Lung microvascular endothelial cell (primary cell): ENCODE data around the gene RGL1. TPM values are rescaled to one million over a fixed set of nuclear protein-coding genes. Genes with fewer than 3 reads are reported as not detected.
"Not testable (repeated sequence)": the region's sequence is repeated elsewhere in the genome, so short reads cannot be mapped to it uniquely, and the experiment has no call there.

Experiments
- DNase-seq, 2 donors: peaks; one replicate each; pipeline versions ENCODE4 v3.0.0 to v3.0.0-alpha.2; 2010; ENCODE audit warnings: low read depth in 2 of 2
- total RNA-seq: library from RNA; depleted of rRNA; stranded (reverse); fragments of >200 nt; gene quantifications from 2 replicates; pipeline ENCODE4 v1.2.1, GENCODE V29; 2014

The RGL1 gene
- 16.1 and 19.8 TPM in 2 replicates for total RNA-seq

DNA sequence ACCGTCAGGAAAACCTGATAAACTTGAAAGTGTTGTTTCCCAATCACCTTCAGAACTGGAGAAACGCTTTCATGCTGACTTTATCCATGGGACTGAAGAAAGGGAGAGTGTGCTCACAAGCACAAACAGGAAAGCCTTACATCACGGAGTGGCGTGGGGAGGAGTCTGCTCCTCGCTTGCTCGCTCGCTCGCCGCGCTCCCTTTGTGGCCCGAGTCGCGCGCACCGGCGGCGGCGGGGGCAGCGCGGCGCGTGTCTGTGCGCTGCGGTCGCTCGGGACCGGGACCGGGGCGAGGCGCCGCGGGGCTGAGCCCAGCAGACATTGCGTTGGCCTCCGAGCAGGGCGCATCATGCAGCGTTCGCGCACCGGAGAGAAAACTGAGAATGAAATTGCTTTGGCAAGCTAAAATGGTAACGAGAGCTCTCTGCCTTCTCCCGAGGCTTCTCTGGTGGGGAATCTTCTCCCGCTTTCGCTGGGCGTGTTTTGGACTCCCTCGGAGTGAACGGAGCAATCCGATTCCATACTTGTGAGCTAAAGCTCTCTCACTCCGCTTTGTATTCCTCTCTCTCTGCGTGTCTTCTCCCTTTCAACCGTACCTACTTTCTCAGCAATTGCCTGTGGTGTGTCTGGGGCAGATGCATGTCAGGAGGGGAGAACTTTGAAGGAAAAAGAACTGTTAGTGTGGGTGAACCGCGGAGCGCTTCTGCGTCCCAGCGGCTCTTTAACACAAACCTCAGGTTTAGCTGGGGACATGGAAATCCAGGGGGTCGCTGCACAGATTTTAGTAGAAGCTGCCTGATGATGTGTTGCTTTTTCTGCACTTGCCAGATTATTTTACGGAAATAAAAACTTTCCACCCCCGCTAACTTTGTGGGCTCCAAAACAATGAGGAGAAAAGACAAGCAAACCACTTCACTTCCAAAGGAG, at the start of gene RGL1:
Gene RGL1 (plus strand): TSS at position 205 of the 926 bp plus-strand sequence. CDS start 178 bp downstream, at position 383.
- peak; percentile 84 to 89 for DNase-seq

DNA sequence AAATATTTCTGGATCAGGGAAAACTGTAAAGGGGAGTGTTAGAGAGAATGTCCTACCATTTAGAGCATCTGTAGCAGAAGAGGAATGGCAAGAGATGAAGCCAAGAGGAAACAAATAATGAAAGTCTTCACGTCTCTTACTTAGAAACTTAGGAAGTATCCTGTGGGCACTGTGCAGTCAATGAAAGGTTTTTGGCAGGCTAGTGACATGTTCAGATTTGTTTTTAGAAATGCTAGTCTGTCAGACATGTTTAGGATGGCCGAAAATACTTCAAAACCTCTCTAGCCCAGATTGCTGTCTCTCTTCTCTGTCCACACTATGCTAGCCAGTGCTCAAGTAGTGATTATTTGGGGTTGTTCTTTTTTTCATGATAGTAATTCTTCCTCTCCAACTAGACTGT, 48.6 kb upstream of the RGL1 start:
- no peak for DNase-seq

DNA sequence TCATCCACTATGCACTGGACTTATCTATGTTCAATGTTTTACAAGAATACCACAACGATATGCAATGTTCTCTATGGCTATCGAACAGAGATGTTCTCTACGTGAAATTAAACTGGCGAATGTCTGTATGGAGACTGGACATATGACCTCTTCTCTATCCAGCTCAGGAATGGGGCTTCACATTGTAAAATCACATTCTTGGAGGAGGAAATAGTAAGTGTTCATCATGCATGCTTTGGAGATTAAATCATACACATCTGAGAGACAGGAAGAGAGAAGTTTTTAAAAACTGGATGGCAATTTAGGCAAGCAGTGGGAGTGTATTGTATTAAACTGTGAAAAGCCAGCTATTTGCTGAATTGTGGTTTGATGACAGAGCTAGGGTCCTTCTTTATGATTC, 47.9 kb upstream of the RGL1 start:
- DNase-seq = peak; percentile 31 to 86

DNA sequence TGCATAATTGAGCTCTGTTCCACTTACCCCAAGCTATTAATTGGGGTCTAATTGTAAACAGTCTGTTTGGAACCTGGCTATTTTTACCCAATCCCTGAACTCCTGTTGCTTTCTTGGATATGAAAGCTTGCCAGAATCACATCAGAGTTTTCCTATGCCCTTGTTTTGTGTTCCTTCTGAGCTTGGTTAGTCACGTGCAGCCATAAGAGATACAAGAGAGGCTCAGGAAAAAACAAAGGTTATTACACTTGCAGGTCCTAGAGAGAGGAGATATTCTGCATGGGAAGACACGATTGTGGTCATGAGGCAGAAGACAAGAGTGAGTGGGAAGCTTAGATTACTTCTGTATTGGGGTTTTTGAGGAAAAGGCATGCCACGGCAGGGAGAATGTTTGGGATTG, 46.0 kb upstream of the RGL1 start:
- no peak for DNase-seq

DNA sequence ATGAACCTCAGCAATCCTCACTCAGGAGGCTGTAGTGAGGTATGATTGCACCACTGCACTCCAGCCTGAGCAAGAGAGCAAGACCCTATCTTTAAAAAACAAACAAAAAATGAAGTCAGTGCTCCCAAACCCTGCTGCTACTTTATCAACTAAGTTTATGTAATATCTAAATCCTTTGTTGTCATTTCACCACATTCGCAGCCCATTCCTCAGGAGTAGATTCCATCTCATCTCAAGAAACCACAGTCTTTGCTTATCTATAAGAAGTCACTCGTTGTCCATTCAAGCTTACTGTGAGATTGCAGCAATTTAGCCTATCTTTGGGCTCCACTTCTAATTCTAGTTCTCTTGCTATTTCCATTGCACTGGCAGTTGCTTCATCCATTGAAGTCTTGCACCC, 44.3 kb upstream of the RGL1 start:
- DNase-seq = no peak

DNA sequence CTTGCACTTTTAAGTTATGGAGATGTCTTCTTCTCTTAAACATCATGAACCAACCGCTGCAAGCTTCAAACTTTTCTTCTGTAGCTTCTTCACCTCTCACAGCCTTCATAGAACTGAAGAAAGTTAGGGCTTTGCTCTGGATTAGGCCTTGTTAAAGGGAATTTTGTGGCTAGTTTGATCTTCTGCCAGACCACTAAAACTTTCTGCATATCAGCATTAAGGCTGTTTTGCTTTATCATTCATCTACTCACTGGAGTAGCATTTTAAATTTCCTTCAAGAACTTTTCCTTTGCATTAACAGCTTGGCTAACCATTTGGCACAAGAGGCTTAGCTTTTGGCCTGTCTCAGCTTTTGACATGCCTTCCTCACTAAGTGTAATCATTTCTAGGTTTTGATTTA, 43.0 kb upstream of the RGL1 start:
- no peak for DNase-seq

DNA sequence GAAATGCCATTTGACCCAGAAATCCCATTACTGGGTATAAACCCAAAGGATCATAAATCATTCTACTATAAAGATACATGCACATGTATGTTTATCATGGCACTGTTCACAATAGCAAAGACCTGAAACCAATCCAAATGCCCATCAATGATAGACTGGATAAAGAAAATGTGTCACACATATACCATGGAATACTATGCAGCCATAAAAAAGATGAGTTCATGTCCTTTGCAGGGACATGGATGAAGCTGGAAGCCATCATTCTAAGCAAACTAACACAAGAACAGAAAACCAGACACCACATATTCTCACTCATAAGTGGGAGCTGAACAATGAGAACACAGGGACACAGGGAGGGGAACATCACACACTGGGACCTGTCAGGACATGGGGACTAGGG, 42.1 kb upstream of the RGL1 start:
- not testable (repeated sequence) for DNase-seq

DNA sequence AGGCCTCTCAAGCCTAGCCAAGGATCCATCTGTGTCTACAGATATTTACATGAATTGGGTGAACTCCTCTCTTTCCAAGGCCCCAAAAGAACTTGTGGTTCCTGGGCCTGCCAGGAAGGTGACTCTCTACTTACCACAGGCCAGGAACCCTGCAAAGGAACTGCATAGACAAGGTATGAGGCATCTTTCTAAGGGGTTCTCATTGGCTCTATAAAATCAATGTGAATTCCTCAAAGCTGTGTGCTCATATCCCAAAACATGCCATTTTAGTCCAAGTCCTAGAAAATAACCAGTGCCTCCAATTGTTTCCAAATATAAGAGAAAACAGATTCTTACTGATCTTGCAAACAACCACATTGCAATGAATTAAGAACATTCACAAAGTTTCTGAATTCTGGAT, 39.9 kb upstream of the RGL1 start:
- DNase-seq = no peak

DNA sequence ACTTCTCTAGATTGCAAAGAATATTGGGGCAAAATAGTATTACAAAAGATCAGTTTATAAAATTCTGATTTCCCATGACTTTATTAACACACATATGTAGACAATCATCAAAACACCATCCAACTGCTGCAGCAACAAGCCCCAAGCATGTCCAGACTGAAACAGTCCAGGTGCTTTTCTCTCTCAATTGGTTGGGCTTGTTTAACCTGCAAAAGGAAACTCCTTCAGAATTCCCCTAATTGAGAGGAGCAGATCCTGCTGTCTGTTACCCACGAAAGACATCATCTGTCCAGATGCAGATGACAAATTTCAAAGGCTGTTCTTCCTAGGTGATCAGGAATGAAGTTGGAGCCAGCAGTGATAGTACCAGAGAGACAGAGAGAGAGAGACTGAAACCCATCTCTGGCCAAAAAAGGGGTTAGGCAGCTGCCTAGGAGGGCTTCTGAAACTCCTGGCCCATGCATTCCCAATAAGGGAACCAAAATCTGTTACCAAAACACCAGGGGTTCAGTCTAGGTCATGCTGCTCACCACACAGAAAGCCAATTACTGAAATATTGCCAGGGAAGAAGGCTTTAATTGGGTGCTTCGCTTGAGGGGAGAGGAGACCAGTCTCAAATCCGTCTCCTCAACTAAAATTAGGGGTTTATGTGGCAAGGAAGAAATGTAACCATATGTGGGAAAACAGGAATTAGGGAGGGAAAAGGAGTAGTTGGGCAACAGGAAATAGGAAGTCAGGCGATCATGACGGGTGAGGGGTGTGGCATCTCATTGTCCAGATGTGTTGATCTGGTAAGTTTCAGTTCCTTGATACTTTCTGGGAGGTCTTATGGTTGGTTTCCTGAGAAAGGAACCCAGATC, 34.7 kb upstream of the RGL1 start:
- no peak for DNase-seq

DNA sequence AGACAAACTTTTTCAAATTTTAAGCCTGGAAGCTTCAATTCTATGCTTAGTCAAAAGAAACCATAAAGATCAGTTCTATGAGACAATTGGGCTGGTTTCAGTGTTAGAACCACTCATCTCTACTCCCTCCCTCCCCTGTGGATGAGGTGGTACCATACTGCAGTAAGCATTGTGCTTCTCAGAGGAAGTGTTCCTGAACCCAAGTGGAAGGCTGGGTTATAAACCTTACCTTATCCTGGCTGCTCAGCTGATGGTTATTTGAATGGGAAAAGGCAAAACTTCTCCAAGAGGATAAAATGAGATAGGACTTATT, 34.1 kb upstream of the RGL1 start:
- no peak for DNase-seq

DNA sequence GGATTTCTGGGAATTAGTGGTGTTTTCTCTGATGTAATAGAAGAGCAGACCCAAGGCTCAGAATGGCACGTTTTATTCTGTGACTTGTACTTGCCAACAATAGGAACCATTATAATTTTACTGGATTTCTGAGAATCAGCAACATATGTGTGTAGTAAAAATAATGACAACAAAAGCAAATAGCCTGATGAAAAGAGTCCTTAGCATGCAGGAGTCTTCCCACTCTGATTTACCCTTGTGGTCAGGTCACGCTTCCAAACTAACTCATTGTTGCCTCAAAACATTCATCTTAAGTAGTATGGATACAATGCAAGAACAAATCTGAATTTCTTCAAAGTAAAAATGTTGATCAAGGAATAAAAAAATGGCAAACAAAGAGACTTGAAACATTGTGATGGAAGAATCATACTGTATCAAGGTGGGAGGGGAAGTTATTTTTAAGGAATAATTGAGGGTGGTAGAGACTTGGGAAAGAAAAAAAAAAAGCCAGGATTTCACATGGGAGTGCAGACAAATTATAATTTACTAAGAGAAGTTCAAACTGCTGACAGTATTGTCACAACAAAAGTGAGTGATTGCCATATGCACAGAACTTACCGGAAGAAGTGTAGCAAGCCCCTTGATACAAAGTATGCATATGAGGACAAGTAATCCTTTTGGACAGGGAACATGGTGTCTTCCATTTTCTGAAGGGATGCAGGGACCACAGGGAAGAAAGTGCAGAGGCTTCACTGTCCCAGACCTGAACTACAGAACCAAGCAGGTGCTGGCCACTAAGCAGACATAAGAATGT, 31.2 kb upstream of the RGL1 start:
- DNase-seq = no peak

DNA sequence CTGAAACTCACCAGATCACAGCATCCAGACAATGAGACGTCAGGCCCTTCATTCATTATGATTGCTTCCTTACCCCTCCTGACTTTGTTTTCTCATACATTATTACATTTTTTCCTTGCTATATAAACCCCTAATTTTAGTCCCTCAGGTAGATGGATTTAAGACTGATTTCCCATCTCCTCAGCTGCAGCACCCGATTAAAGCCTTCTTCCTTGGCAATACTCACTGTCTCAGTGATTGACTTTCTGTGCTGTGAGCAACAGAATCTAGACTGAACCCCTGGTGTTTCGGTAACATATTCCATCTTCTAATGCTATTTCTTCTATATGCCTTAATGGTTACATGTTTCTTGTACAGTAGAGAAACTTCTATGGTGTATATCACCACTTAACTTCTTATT, 30.0 kb upstream of the RGL1 start:
- DNase-seq = no peak

DNA sequence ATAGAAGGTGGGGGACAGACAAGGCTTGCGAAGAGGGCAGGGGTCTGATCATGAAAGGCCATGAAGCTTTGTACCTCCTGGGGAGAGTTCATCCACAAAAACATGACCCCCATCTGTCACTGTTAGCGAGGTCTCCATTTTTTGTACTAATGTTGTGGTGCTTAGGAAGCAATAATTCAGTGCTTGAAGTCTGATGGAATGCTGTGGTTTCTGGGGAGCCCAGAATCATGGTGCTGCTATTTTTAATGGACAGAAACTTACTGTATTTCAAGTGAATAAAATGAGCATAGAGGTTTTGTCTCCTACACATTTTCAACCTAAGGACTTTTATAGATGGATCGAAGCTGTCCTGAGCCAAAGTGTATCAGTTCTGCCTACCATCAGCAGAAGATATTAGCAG, 28.2 kb upstream of the RGL1 start:
- no peak for DNase-seq

DNA sequence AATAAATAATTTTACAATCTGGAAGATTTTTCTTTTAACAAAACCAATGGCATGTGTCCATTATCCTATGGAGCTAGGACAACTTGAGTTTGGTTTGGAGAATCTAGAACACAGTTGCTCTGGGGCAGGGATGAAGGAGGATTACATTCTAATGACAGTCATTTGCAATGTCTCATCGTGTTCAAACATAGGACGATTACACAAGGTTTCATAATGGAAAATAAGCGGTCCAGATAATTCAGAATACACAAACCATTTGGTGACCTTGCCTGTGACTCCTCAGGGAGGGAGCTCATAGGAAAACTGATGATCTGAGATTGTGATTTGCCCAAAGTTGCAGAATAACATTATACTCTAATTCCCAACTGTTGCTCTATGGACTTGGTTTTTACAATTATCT, 27.6 kb upstream of the RGL1 start:
- no peak for DNase-seq

DNA sequence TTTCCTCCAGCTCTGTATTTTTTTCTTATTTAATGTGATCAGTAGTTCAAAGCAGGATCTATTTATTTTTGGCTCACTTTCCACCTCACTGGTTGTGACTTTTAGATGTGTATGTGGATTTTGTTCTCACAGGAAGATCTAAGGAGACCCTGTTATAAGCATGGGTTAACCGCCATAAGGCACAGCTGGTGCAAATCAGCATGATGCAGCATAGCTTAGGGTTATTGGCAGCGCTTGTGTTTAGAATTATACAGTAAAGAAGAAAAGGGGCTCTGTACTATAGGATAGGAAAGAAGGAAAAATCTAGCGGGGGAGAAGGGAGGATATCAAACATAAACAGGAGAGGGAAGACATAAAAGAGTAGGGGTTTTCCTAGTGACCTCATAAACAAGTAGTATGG, 26.9 kb upstream of the RGL1 start:
- no peak for DNase-seq

DNA sequence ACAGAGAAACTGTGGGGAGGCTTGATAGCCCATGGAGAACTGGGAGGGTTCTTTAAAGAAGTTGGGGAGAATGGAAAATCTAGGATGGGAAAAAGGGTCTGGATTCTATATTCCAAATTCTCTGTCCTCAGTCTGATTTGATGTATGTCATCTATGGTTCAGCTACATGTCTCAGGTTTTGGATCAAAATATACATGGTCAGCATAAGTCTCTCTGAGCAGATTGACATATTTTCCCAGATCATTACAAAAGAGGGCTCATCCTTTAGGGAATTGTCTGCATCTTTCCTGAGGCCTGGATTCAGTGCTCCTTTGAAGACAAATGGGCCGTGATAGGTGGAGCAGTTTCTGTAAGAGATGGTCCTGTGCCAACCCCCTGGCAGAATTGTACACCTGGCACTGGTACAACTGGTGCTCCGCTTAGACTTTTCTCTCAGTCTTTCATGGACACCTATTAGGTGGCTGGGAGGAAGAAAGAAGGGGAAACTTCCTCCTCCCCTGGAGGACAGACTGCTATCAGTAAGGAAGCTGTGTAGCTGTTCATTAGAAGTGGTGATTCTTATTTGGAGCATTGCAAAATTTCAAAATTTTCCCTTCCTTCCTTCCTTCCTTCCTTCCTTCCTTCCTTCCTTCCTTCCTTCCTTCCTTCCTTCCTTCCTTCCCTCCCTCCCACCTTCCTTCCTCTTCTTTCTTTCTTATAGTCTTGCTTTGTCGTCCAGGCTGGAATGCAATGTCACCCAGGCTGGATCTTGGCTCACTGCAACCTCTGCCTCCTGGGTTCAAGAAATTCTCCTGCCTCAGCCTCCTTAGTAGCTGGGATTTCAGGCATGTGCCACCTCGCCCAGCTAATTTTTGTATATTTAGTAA, 26.1 kb upstream of the RGL1 start:
- DNase-seq = no peak

DNA sequence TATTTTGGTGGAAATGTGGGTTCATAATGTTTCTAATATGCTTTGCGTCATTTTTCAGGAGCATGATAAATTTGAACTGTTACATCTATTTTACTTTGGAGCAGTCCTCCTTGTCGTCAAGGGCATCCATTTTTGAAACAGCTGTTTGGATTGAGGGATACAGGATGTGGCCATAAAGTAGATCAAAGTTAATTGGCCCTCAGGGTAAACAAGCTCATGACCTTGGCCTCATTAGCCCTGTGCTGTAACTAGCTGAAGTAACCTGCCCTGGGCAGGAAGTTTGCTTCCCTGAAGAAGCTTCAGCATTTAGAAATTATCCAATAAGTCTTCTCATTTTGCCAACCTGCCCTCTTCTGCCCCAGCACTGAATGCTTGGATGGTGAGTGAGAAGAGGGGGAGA, 24.8 kb upstream of the RGL1 start:
- DNase-seq = no peak

DNA sequence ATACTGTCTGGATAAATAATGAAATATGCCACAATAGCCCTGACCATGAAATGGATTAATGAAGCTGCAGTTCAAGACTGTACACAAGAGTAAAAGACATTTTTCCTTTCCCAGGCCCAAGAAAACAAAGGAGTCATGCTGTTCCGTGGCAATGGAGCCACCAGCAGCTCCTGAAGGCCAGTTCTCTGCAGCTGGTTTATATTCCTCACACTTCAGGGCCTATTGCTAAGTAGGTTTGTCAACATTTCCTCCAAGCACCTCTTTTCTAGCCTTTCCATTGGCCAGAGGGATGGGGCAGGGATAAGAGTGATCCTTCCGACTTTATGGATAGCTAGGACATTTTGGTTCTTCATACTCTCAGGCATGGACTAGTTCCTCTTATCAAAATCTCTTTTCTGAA, 24.2 kb upstream of the RGL1 start:
- no peak for DNase-seq

DNA sequence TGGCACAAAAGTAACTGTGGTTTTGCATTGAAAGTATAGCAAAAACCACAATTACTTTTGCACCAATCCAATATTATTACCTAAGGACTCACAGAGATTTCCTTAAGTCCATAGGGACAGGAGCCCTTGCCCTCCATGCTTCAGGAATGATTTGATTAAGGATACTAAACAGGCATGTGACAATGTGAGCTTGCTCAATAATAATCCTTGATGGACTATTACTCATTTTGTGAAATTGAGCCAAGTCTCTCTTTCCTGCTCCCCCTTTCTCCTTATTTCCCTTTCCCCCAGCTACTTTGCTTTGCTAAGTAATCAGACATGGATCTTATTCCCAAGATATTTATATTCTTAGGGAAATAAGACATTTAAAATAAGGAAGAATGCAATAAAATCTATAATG, 21.6 kb upstream of the RGL1 start:
- DNase-seq = peak; percentile 1 to 61

DNA sequence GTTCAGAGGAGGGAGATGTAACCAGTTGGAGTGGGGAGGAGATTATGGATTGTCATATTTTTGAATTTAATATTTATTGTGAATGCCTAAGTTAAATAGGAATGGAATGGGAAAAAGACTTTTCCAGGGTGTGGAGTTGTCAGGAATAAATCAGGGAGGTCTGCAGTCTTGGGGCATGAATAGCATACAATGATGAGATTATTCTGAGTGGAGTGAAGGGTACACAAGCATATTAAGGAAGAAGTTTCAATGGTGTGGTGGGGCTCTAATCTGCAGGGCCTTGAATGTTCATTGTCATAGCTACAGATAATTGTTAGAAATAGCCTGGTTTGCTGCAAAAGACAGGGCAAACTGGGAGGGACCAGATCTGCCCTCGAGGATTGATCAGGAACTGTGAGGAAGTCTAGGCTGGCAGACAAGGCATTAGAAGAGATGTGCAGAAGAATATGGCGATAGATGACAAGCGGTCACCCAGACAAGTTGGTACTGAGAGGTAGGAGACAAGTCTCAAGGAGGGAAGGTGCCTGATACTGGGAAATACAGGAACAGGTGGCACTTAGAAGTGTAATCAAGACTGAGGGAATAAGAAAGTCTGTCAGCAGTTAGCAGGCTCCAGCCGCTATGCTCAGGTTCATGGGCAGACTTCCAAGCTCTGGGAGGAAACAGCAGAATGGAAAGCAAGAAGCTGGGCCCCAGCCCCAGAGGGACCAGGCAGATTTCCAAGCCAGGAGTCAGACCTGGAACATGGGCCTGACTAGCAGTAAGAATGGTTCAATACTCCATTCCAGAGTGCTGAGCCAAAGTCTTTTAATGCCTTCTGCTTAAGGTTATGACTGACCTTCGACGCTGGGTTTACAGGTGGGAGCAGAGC, 20.9 kb upstream of the RGL1 start:
- peak; percentile 38 to 84 for DNase-seq
